ENCODE data around the gene UCN.
"Not testable (repeated sequence)": the region's sequence is repeated elsewhere in the genome, so short reads cannot be mapped to it uniquely, and the experiment has no call there.

Gene UCN, protein sequence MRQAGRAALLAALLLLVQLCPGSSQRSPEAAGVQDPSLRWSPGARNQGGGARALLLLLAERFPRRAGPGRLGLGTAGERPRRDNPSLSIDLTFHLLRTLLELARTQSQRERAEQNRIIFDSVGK

GRCh38 chr2:27308359-27308881, at the start of gene UCN:
UCN (minus strand) TSS chr2:27308445; CDS start chr2:27307895, 550 bp downstream.
- no peak within 1 kb of the TSS for H3K27ac ChIP-seq
- TF ChIP-seq, protein P1, sequence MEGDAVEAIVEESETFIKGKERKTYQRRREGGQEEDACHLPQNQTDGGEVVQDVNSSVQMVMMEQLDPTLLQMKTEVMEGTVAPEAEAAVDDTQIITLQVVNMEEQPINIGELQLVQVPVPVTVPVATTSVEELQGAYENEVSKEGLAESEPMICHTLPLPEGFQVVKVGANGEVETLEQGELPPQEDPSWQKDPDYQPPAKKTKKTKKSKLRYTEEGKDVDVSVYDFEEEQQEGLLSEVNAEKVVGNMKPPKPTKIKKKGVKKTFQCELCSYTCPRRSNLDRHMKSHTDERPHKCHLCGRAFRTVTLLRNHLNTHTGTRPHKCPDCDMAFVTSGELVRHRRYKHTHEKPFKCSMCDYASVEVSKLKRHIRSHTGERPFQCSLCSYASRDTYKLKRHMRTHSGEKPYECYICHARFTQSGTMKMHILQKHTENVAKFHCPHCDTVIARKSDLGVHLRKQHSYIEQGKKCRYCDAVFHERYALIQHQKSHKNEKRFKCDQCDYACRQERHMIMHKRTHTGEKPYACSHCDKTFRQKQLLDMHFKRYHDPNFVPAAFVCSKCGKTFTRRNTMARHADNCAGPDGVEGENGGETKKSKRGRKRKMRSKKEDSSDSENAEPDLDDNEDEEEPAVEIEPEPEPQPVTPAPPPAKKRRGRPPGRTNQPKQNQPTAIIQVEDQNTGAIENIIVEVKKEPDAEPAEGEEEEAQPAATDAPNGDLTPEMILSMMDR (conservative IDR thresholded peaks at IDR 0.05), result no peak

DNA sequence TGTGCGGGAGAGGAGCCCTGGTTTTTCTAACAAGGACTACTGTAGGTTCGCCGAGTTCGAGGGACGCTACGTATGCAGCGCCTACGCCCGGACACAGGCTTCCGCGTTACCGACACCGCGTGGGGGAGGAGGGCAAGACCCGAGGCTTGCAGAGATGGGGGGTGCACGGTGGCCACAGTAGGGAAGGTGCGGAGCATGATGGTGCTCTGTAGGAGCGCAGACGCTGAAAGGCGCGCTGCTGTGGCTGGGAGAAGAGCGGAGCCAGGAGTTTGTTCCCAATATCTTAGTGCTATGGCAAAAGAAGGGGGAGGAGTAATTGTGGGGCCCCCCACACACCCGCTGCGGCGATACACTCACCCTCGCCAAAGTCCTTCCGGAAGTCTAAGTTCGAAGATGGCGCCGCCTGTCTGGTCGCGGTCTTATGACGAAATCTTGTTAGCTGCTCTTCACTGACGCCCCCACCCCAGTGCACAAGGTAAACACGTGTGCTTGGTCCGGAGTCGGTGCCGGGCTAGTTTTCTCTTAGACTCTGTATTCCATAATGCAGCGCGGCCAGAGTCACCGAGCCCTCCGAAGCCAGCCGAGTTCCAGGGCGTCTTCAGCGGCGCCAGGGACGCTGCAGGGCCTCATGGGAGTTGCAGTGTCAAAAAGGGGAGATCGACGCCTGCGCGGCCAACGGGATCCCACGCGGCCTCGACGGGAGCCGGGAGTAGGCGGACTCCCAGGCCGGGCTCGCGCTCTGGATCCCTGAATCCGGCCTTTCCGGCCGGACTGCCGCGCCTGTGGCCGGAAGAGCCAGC, 48.3 kb upstream of the UCN start, which contains the start of gene GTF3C2:
TSS of gene GTF3C2 (minus strand) at position 383 of the 800 bp plus-strand sequence. CDS start 13,210 bp downstream, outside the sequence.
- H3K27ac ChIP-seq, result peak within 1 kb of the TSS; percentile 95
- TF ChIP-seq, protein P1 (conservative IDR thresholded peaks at IDR 0.05), result no peak

DNA sequence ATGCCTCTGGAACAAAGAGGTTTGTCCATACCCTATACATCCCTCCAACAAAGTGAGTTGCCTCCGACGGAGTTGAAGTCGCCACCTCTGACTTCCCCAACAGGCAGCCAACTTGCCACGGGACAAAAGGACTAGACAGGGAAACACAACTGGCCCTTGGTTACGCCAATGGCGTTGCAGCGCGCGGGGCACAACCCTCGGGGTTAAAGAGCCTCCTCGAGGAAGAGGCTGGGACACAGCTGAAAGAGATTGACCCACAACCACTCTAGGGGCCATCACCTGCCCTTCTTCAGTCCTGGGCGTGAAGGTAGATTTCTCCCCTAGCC, 47.8 kb upstream of the UCN start:
- TF ChIP-seq, protein P1 (conservative IDR thresholded peaks at IDR 0.05), result no peak

GRCh38 chr2:27354597-27354927, 46.3 kb upstream of the UCN start:
- H3K27ac ChIP-seq, result no peak overlapping the region
- TF ChIP-seq, protein P1 (conservative IDR thresholded peaks at IDR 0.05), result no peak

More for the DNA sequence above, 47.8 kb upstream of the UCN start:
- peak overlapping the region; percentile 95 for H3K27ac ChIP-seq

DNA sequence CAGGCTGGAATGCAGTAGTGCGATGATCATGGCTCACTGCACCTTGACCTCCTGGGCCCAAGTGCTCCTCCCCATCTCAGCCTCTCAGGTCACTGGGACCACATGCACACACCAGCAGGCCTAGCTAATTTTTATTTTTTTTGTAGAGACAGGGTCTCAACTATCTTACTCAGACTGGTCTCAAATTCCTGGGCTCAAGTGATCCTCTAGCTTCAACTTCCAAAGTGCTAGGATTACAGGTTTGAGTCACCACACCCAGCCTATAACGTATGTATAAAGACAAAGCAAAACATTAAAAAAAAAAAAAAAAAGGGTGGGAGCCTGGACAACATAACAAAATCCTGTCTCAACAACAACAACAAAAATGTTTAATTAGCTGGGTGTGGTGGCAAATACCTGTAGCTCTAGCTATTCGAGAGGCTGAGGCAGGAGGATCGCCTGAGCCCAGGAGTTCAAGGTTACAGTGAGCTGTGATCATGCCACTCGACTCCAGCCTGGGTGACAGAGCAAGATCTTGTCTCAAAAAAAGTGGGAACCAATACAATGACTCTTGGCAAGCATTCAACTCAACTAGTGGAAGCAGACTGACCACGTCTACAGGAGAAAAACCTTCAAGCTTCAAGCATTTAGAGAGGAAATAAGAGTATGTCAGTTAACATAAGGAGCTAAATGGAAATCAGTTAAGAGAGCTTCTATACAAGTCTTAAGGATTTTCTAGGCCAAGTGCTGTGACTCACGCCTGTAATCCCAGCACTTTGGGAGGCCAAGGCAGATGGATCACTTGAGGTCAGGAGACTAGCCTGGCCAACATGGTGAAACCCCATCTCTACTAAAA, 45.7 kb upstream of the UCN start:
- TF ChIP-seq, protein P1 (conservative IDR thresholded peaks at IDR 0.05), result no peak
- no peak overlapping the region for H3K27ac ChIP-seq

GRCh38 chr2:27353386-27353761, 45.1 kb upstream of the UCN start:
- not testable (repeated sequence) for H3K27ac ChIP-seq

GRCh38 chr2:27351802-27352598, 43.8 kb upstream of the UCN start:
- no peak overlapping the region for H3K27ac ChIP-seq

More at GRCh38 chr2:27351802-27352598, 43.8 kb upstream of the UCN start:
- TF ChIP-seq, protein P1 (conservative IDR thresholded peaks at IDR 0.05), result no peak
